Kidney epithelial cell (primary cell): ENCODE measurements around the gene ARL6. TPM values are rescaled to one million over a fixed set of nuclear protein-coding genes. Genes with fewer than 3 reads are reported as not detected.

ENCODE experiments used
- DNase-seq: peaks from one replicate; pipeline ENCODE4 v3.0.0-alpha.2; 2010; ENCODE audit warnings: low read depth
- H3K27me3 ChIP-seq: 2 replicates; pipeline ENCODE4 v1.6.0; 2011; ENCODE audit warnings: low read length; ENCODE audit not compliant: control insufficient read depth, insufficient read depth
- H3K36me3 ChIP-seq: 2 replicates; pipeline ENCODE4 v1.5.1; 2011; ENCODE audit warnings: low read length; ENCODE audit not compliant: control insufficient read depth, insufficient read depth
- H3K4me3 ChIP-seq: 2 replicates; pipeline ENCODE4 v1.5.1; 2011; ENCODE audit warnings: low read depth, mild to moderate bottlenecking, control low read depth, low read length
- CTCF ChIP-seq: IDR thresholded peaks from 2 replicates; pipeline ENCODE4 v1.5.1; 2011; ENCODE audit warnings: mild to moderate bottlenecking, moderate library complexity, low read length, control low read depth, inconsistent platforms; ENCODE audit not compliant: insufficient read depth, poor library complexity, severe bottlenecking
- total RNA-seq: library from RNA; depleted of rRNA; stranded (reverse); fragments of >200 nt; gene quantifications from 2 replicates; pipeline ENCODE4 v1.2.3, GENCODE V29; 2015

Gene ARL6
- total RNA-seq, 1 donor from 2014 or later, result 13.0 TPM

- H3K4me3 ChIP-seq, result no peak overlapping the region
- no peaks in the 10 kb centered on the region for H3K27me3 ChIP-seq
- H3K36me3 ChIP-seq, result no peaks in the 10 kb centered on the region
- TF ChIP-seq CTCF, result no peak
- peak; percentile 29 for DNase-seq
Measured at GRCh38 chr3:97815149-97815917, 50.8 kb downstream of the ARL6 start.

- Histone ChIP-seq H3K36me3 (no peaks in the 10 kb centered on the region), H3K27me3 (no peaks in the 10 kb centered on the region), H3K4me3 (no peak overlapping the region)
- no peak for DNase-seq
- no peak for TF ChIP-seq CTCF
Measured at GRCh38 chr3:97816811-97817210, 52.3 kb downstream of the ARL6 start.

- H3K4me3 ChIP-seq, result no peak overlapping the region
- no peak for DNase-seq
- no peak for TF ChIP-seq CTCF
- H3K27me3 ChIP-seq, result no peaks in the 10 kb centered on the region
- H3K36me3 ChIP-seq, result no peaks in the 10 kb centered on the region
Measured at GRCh38 chr3:97817965-97818364, 53.4 kb downstream of the ARL6 start.

- no peak for DNase-seq
- Histone ChIP-seq H3K4me3 (no peak overlapping the region), H3K27me3 (no peaks in the 10 kb centered on the region), H3K36me3 (no peaks in the 10 kb centered on the region)
- TF ChIP-seq CTCF, result no peak
Measured at GRCh38 chr3:97820780-97821179, 56.2 kb downstream of the ARL6 start.

- Histone ChIP-seq H3K36me3 (no peaks in the 10 kb centered on the region), H3K4me3 (peak overlapping the region; percentile 65), H3K27me3 (no peaks in the 10 kb centered on the region)
- no peak for TF ChIP-seq CTCF
- DNase-seq, result peak; percentile 5
Measured at GRCh38 chr3:97821287-97821773, 56.8 kb downstream of the ARL6 start.
